HEK293 (cell line): Measurements from ENCODE around the gene LPP.

ENCODE experiments used
- EGR2 ChIP-seq: fragments of 450-650 bp; formaldehyde crosslinking; IDR thresholded peaks from 2 replicates; pipeline ENCODE4 v1.5.1; 2016; ENCODE audit warnings: low read depth, missing biosample characterization, missing genetic modification characterization
- ZBTB17 ChIP-seq: fragments of 450-650 bp; formaldehyde crosslinking; IDR thresholded peaks from 2 replicates; pipeline ENCODE4 v1.5.1; 2016; ENCODE audit warnings: missing biosample characterization, missing genetic modification characterization
- ZNF155 ChIP-seq: fragments of 450-650 bp; formaldehyde crosslinking; IDR thresholded peaks from 2 replicates; pipeline ENCODE4 v1.5.1; 2016; ENCODE audit warnings: missing biosample characterization, missing genetic modification characterization
- ZNF211 ChIP-seq: fragments of 450-650 bp; formaldehyde crosslinking; IDR thresholded peaks from 2 replicates; pipeline ENCODE4 v1.5.1; 2016; ENCODE audit warnings: low read depth, missing biosample characterization, missing genetic modification characterization
- ZNF311 ChIP-seq: fragments of 450-650 bp; formaldehyde crosslinking; IDR thresholded peaks from 2 replicates; pipeline ENCODE4 v1.5.1; 2017; ENCODE audit warnings: missing biosample characterization, missing genetic modification characterization, borderline replicate concordance
- TF ChIP-seq, protein P1 (sequence below): fragments of 450-650 bp; formaldehyde crosslinking; IDR thresholded peaks from 2 replicates; pipeline ENCODE4 v1.5.1; 2016; ENCODE audit warnings: missing biosample characterization, missing genetic modification characterization

DNA sequence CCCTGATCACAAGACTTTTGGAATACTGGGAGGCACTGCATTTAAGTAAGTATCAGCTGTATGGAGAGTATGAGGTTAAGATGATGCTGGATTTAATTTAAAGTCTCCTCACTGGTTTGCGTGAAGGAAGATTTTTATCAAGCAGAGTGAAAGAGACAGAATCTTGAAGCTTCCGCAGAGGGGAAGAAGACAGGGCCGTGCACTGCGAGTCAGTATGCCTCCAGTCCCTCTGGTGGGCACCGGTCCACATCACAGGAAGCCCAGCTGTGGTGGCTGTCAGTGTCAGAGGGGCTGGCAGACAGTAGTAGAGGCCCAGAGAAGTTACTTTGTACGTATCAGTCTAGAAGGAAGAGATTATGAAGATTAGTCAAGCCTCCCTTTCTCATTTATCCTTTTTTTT is 638.8 kb downstream of the LPP start:
- TF ChIP-seq ZNF311 (tag by site-specific recombination) (no peak), ZBTB17 (tag by site-specific recombination) (no peak), EGR2 (tag by site-specific recombination) (no peak), ZNF211 (tag by site-specific recombination) (no peak), ZNF155 (tag by site-specific recombination) (no peak)
- TF ChIP-seq, protein P1, sequence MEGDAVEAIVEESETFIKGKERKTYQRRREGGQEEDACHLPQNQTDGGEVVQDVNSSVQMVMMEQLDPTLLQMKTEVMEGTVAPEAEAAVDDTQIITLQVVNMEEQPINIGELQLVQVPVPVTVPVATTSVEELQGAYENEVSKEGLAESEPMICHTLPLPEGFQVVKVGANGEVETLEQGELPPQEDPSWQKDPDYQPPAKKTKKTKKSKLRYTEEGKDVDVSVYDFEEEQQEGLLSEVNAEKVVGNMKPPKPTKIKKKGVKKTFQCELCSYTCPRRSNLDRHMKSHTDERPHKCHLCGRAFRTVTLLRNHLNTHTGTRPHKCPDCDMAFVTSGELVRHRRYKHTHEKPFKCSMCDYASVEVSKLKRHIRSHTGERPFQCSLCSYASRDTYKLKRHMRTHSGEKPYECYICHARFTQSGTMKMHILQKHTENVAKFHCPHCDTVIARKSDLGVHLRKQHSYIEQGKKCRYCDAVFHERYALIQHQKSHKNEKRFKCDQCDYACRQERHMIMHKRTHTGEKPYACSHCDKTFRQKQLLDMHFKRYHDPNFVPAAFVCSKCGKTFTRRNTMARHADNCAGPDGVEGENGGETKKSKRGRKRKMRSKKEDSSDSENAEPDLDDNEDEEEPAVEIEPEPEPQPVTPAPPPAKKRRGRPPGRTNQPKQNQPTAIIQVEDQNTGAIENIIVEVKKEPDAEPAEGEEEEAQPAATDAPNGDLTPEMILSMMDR (tag by site-specific recombination), result no peak
